Uterus (tissue), 2 donors: Measurements from ENCODE around the gene PYGL.

Experiments
- CTCF ChIP-seq, 4 experiments: fragments of 200-600 bp in 2 of 4; fragments of 450-650 bp in 2 of 4; sonication (generic) in 2 of 4; IDR thresholded peaks; one replicate each; pipeline ENCODE4 v1.5.1; 2016 to 2019; ENCODE audit warnings: antibody characterized with exemption in 4 of 4, mild to moderate bottlenecking in 2 of 4, moderate library complexity in 1 of 4
- POLR2A ChIP-seq, 2 donors: fragments of 450-650 bp; IDR thresholded peaks; one replicate each; pipeline ENCODE4 v1.6.1; 2016; ENCODE audit warnings: antibody characterized with exemption in 2 of 2, mild to moderate bottlenecking in 1 of 2, moderate library complexity in 1 of 2

- no peak for TF ChIP-seq CTCF (IDR thresholded peaks at IDR 0.05)
- TF ChIP-seq POLR2A (IDR thresholded peaks at IDR 0.05), result no peak
Measured at GRCh38 chr14:50967790-50968189, 23.5 kb upstream of the PYGL start.
